Measurements from ENCODE around the gene PMFBP1.

DNA sequence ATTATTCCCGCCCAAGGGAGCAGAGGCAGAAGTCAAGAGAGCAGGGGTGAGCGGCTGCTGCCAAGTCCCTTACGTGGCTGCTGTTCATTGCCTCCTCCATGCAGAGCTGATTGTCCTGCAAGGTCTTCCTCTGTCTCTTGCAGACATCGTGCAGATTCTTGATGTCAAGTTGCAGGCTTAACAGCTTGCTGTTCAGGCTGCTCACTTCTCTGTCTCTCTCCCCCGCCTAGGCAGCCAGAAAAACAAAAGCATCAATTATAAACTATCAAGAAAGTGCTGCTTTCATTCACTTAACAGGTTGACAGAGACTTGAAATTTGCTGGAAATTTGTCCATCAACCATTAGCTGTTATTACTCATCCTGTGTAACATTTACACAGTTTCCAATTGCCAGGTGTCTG lies 7.3 kb downstream of the PMFBP1 start:
- TF ChIP-seq, protein P1, sequence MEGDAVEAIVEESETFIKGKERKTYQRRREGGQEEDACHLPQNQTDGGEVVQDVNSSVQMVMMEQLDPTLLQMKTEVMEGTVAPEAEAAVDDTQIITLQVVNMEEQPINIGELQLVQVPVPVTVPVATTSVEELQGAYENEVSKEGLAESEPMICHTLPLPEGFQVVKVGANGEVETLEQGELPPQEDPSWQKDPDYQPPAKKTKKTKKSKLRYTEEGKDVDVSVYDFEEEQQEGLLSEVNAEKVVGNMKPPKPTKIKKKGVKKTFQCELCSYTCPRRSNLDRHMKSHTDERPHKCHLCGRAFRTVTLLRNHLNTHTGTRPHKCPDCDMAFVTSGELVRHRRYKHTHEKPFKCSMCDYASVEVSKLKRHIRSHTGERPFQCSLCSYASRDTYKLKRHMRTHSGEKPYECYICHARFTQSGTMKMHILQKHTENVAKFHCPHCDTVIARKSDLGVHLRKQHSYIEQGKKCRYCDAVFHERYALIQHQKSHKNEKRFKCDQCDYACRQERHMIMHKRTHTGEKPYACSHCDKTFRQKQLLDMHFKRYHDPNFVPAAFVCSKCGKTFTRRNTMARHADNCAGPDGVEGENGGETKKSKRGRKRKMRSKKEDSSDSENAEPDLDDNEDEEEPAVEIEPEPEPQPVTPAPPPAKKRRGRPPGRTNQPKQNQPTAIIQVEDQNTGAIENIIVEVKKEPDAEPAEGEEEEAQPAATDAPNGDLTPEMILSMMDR (IDR thresholded peaks at IDR 0.05), result no peak
- no peak for TF ChIP-seq EZH2 (IDR thresholded peaks at IDR 0.05; ENCODE audit: borderline replicate concordance, insufficient read depth, low read depth, low read length, poor library complexity, severe bottlenecking)
